HFF-Myc (cell line): ENCODE data around the gene RASGEF1C.

ENCODE experiments used
- DNase-seq: peaks from one replicate; pipeline ENCODE4 v3.0.0-alpha.2; 2011; ENCODE audit warnings: low read depth; ENCODE audit errors: extremely low read depth
- H3K4me3 ChIP-seq: replicated peaks from 2 replicates; pipeline ENCODE4 v1.5.1; 2011; ENCODE audit warnings: low read depth, mild to moderate bottlenecking, control low read depth, low read length
- TF ChIP-seq, protein P1 (sequence below): IDR thresholded peaks from 2 replicates; pipeline ENCODE4 v1.5.1; 2012; ENCODE audit warnings: mild to moderate bottlenecking, low read depth, low read length, control low read depth; ENCODE audit errors: missing control alignments

RASGEF1C gene

DNA sequence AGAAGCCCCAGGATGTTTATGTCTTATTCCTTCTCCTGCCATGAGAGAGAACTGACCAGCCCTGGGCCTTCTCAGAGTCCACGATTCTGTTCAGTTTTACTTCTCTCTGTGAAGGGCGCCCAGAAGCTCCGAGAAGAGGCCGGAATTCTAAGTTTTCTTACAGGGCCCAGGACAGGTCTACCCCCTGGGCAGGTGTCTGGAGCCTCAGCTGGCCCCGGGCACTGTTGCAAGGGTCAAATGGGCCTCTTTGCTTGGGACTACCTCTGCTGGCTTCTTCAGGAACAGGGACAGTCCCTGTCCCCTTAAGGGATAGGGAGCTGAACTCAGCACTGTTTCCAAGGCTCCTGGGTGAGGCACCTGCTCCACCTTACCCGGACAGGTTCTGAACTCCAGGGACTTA is 55.0 kb downstream of the RASGEF1C start:
- no peak for DNase-seq
- no peak overlapping the region for H3K4me3 ChIP-seq
- TF ChIP-seq, protein P1, sequence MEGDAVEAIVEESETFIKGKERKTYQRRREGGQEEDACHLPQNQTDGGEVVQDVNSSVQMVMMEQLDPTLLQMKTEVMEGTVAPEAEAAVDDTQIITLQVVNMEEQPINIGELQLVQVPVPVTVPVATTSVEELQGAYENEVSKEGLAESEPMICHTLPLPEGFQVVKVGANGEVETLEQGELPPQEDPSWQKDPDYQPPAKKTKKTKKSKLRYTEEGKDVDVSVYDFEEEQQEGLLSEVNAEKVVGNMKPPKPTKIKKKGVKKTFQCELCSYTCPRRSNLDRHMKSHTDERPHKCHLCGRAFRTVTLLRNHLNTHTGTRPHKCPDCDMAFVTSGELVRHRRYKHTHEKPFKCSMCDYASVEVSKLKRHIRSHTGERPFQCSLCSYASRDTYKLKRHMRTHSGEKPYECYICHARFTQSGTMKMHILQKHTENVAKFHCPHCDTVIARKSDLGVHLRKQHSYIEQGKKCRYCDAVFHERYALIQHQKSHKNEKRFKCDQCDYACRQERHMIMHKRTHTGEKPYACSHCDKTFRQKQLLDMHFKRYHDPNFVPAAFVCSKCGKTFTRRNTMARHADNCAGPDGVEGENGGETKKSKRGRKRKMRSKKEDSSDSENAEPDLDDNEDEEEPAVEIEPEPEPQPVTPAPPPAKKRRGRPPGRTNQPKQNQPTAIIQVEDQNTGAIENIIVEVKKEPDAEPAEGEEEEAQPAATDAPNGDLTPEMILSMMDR, result no peak

DNA sequence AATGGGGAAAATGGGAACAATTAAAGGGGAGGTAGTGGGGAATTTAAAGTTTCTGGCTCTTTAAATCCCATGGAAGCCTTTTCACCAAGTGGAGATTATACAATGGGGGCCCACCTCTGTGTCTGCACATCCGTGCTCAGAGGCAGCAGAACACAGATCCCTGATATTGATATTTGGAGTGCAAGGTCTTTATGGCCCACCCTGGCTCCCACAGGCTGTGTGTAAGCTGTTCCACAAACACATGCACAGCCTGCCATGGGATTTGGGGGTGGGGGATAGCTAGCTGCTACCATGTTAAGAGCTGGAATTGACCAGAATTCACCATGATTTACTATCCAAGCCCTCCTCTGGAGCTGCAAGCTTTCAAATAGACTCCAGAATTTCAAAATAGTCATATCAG is 55.9 kb downstream of the RASGEF1C start:
- no peak overlapping the region for H3K4me3 ChIP-seq
- DNase-seq, result no peak
- TF ChIP-seq, protein P1, result no peak

DNA sequence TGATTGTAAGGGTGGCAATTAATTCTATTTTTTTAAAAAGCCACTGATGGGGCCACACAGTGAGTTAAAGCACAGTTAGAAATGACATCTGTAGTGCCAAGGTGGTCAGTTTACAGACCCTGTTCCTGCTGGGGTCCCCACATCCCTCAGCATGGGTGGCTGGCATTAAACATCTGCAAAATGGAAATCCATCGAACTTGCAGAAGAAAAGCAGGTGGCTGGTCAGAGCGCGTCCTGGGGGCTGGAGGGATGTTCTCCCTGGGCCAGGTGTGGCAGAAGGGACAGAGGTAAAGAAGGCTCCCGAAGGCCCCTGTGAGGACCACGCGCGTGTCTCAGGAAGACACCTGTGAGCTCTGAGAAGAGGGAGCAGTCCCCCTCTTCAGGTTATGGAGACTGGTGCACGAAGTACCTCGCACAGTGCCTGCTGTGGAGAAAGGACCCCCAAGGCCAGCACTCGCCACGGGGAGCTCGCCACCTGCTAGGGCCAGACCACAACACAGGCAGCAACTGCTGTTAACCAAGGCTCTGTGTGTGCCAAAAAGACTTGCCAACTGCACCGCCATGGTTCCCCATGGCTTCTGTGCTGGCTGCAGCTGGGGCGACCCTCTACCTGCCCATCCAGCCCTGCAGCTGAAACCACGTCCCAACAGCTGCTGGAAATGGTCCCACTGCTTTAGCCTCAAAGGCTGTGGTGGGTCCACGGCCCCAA is 65.2 kb downstream of the RASGEF1C start:
- no peak for DNase-seq
- TF ChIP-seq, protein P1, result no peak
- no peak overlapping the region for H3K4me3 ChIP-seq

DNA sequence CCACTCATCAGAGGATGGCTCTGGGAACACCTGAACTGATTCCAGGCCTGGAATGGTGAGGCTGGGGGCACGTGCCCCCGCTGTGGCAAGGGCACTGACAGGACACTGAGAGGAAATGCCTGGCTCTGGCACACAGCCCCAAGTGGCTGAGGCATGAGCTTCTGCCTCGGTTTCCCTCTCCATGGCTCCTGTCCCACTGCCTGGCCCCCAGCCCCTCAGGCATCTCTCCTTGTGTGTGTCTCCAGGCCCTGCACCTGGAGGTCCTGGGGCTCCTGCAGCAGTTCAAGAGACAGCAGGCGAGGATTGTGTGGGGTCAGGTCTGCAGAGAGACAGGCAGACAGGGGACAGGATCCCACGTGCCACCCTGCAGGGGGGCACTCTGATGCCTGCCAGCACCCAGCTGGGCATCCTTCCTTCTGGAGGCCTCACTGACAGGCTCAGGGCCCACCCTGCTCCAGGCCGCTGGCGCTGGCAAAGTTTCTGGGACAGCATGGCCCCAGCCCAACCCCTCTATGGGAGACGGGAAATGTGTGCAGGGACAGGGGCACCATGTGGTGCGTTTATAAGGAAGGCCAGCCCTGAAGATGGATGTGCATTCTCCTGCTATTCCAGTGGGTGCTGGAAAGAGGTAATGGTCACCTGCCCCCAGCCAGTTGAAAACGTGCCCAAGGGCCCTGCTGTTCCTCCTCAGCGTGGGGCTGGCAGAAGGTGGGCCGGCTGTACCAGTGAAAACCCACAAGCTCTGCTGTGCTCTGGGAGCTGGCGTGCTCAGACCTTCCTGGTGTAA is 66.0 kb downstream of the RASGEF1C start:
- no peak for DNase-seq
- TF ChIP-seq, protein P1, result no peak
- H3K4me3 ChIP-seq, result no peak overlapping the region

DNA sequence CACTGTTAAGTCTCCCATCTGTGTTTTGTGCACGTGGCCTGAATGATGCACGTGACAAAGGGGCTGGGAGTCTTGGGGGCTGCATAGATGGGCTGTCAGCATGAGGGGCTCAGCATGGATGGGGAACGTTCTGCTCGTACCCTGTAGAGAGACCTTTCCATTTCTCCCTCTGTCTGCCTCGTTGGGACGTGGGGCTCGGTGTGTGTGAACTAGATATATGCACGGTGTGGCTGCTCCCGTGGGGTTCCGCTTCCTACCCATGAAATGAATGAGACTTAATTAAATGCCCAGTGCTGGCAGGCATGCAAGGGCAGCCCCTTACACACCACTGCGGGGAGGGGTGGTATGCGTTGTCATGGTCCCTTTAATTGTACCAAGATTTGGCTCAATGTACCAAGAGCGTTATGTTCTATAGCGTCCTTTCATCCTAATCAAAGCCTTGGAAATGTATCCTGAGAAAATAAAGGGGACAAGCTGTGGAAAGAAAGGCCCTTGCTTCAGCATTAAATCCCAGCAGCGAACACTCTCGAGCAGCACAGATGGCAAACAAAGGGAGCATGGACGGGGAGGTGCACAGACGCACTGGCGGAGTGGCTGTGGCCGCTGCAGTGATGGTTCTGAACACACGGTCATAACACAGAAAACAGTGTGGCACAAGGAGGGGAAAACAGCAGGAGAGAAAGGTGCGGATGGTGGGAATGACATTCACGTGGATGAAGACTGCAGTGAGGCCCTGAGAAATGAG is 66.8 kb downstream of the RASGEF1C start:
- TF ChIP-seq, protein P1, result no peak
- H3K4me3 ChIP-seq, result no peak overlapping the region
- no peak for DNase-seq

DNA sequence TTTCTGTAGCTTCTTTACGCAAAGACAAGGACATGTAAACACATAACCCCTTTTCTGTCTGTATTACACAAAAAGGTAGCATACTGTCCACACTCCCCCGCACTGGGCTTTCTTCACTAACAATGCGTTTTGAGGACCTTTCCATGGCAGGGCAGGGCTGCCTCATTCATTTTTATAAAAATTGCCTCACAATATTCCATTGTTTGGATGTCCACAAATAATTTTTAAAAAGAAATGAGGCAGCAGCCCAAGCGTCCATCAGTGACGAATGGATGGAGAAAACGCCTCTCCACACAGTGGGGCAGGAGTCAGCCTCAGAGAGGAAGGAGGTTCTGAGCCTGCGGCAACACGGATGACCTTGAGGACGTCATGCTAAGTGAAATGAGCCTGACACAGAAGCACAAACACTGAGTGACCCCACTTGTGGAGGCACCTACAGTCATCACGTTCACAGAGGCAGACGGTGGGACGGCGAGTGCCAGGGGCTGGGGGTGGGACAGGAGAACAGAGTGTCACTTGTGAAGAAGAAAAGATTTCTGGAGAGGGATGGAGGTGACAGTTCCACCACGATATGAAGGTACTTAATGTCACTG is 67.8 kb downstream of the RASGEF1C start:
- no peak for DNase-seq
- TF ChIP-seq, protein P1, result no peak
- H3K4me3 ChIP-seq, result no peak overlapping the region
